GM23338 (cell line): Measurements from ENCODE around the gene XRCC5. TPM values are rescaled to one million over a fixed set of nuclear protein-coding genes. Genes with fewer than 3 reads are reported as not detected.

Experiments used
- ATAC-seq: fragments of 200-7000 bp; cut with Tn5 transposase; 3 replicates; pipeline ENCODE4 v1.9.1; 2020
- DNase-seq: peaks from one replicate; pipeline ENCODE4 v3.0.0-alpha.2; 2015; ENCODE audit warnings: low spot score
- H2AFZ ChIP-seq: fragments of 200-600 bp; sonication (generic); 2 replicates; pipeline ENCODE4 v1.8.0; 2016; ENCODE audit warnings: antibody characterized with exemption, mild to moderate bottlenecking, moderate library complexity
- H3F3A ChIP-seq: fragments of 200-600 bp; sonication (generic); replicated peaks from 2 replicates; pipeline ENCODE4 v1.8.0; 2017; ENCODE audit warnings: antibody characterized with exemption, mixed run types, low read depth
- H3K27ac ChIP-seq: fragments of 200-600 bp; sonication (generic); 2 replicates; pipeline ENCODE4 v1.6.1; 2016; ENCODE audit warnings: low read depth
- H3K27me3 ChIP-seq: fragments of 200-600 bp; sonication (generic); 2 replicates; pipeline ENCODE4 v1.8.0; 2016; ENCODE audit warnings: mild to moderate bottlenecking, mixed run types, moderate library complexity; ENCODE audit not compliant: insufficient read depth
- H3K36me3 ChIP-seq: fragments of 200-600 bp; sonication (generic); 2 replicates; pipeline ENCODE4 v1.8.0; 2016; ENCODE audit warnings: mild to moderate bottlenecking; ENCODE audit not compliant: insufficient read depth
- H3K4me1 ChIP-seq: fragments of 200-600 bp; sonication (generic); 2 replicates; pipeline ENCODE4 v1.8.0; 2016; ENCODE audit warnings: mild to moderate bottlenecking, moderate library complexity; ENCODE audit not compliant: insufficient read depth
- H3K4me2 ChIP-seq: fragments of 200-600 bp; sonication (generic); 2 replicates; pipeline ENCODE4 v1.7.1; 2017; ENCODE audit warnings: mixed run types
- H3K4me3 ChIP-seq: fragments of 200-600 bp; sonication (generic); 2 replicates; pipeline ENCODE4 v1.6.1; 2016; ENCODE audit warnings: mixed run types
- H3K79me2 ChIP-seq: fragments of 200-600 bp; sonication (generic); replicated peaks from 2 replicates; pipeline ENCODE4 v1.8.0; 2017; ENCODE audit warnings: mild to moderate bottlenecking; ENCODE audit not compliant: insufficient read depth
- H3K9me2 ChIP-seq: fragments of 200-600 bp; sonication (generic); 2 replicates; pipeline ENCODE4 v1.8.0; 2017; ENCODE audit not compliant: insufficient read depth
- H4K20me1 ChIP-seq: fragments of 200-600 bp; sonication (generic); replicated peaks from 2 replicates; pipeline ENCODE4 v1.8.0; 2017; ENCODE audit warnings: mild to moderate bottlenecking; ENCODE audit not compliant: insufficient read depth
- H3K27ac Mint-ChIP-seq: 2 replicates; pipeline ENCODE4 v1.8.0; 2020; ENCODE audit warnings: inconsistent platforms, mild to moderate bottlenecking, moderate library complexity, mixed read lengths
- H3K27me3 Mint-ChIP-seq: 3 replicates; pipeline ENCODE4 v1.8.0; 2022; ENCODE audit warnings: low read depth, mild to moderate bottlenecking, moderate library complexity, mixed read lengths, inconsistent platforms; ENCODE audit not compliant: insufficient read depth, poor library complexity
- H3K36me3 Mint-ChIP-seq: 3 replicates; pipeline ENCODE4 v1.8.0; 2021; ENCODE audit warnings: low read depth, mild to moderate bottlenecking, inconsistent platforms, moderate library complexity, mixed read lengths
- H3K4me1 Mint-ChIP-seq: 3 replicates; pipeline ENCODE4 v1.8.0; 2020; ENCODE audit warnings: mild to moderate bottlenecking, inconsistent platforms, mixed read lengths
- H3K4me3 Mint-ChIP-seq: 3 replicates; pipeline ENCODE4 v1.8.0; 2021; ENCODE audit warnings: moderate library complexity, mild to moderate bottlenecking, inconsistent platforms, mixed read lengths
- H3K9me3 Mint-ChIP-seq: 3 replicates; pipeline ENCODE4 v1.8.0; 2020; ENCODE audit warnings: moderate library complexity, mild to moderate bottlenecking, inconsistent platforms, mixed read lengths
- CREB1 ChIP-seq: fragments of 250-450 bp; sonication (Bioruptor Pico); IDR thresholded peaks from 2 replicates; pipeline ENCODE4 v1.5.0; 2020; ENCODE audit warnings: low read depth, mild to moderate bottlenecking, moderate library complexity
- EZH2 ChIP-seq: fragments of 200-600 bp; sonication (generic); IDR thresholded peaks from one replicate; pipeline ENCODE4 v1.8.0; 2017; ENCODE audit warnings: antibody characterized with exemption, mild to moderate bottlenecking, low read depth; ENCODE audit not compliant: unreplicated experiment
- EZH2phosphoT487 ChIP-seq: fragments of 200-600 bp; sonication (generic); IDR thresholded peaks from one replicate; pipeline ENCODE4 v1.8.1; 2018; ENCODE audit warnings: antibody characterized with exemption; ENCODE audit not compliant: unreplicated experiment
- NANOG ChIP-seq: IDR thresholded peaks from 2 replicates; pipeline ENCODE4 v1.6.1; 2016; ENCODE audit warnings: antibody characterized with exemption, borderline replicate concordance
- POLR2AphosphoS5 ChIP-seq: IDR thresholded peaks from 2 replicates; pipeline ENCODE4 v1.6.1; 2016; ENCODE audit warnings: antibody characterized with exemption, low read depth
- STAT1 ChIP-seq: IDR thresholded peaks from one replicate; pipeline ENCODE4 v1.6.1; 2016; ENCODE audit warnings: antibody characterized with exemption; ENCODE audit not compliant: unreplicated experiment
- ZNF114 ChIP-seq: fragments of 250-450 bp; sonication (Bioruptor Pico); IDR thresholded peaks from 2 replicates; pipeline ENCODE4 v1.5.0; 2020; ENCODE audit warnings: mild to moderate bottlenecking, moderate library complexity
- ZNF331 ChIP-seq: fragments of 250-450 bp; sonication (Bioruptor Pico); IDR thresholded peaks from 2 replicates; pipeline ENCODE4 v1.5.0; 2020; ENCODE audit warnings: low read depth, mild to moderate bottlenecking, moderate library complexity
- polyA plus RNA-seq: library from polyadenylated mRNA; unstranded; fragments of >200 nt; fragmentation: Nextera tagmentation; extraction: Ambion mirVana; gene quantifications from 2 replicates; pipeline ENCODE4 v1.2.1, GENCODE V29; 2016
- total RNA-seq: library from RNA; depleted of rRNA; stranded (reverse); fragments of >200 nt; shearing (Covaris generic); gene quantifications from 2 replicates; pipeline ENCODE4 v1.2.3, GENCODE V29; 2014
- TF ChIP-seq, protein P1 (sequence below): IDR thresholded peaks from one replicate; pipeline ENCODE4 v1.6.1; 2018; ENCODE audit warnings: antibody characterized with exemption; ENCODE audit not compliant: unreplicated experiment
- TF ChIP-seq, protein P2 (sequence below): fragments of 250-450 bp; sonication (Bioruptor Pico); IDR thresholded peaks from 2 replicates; pipeline ENCODE4 v1.5.0; 2020; ENCODE audit warnings: mild to moderate bottlenecking, moderate library complexity
- TF ChIP-seq, protein P3 (sequence below), 2 experiments: fragments of 200-600 bp in 1 of 2; sonication (generic) in 1 of 2; conservative IDR thresholded peaks; 2 replicates each; pipeline versions ENCODE4 v1.5.1 to v1.6.1; 2016 to 2017; ENCODE audit warnings: antibody characterized with exemption in 2 of 2, low read depth in 2 of 2, mild to moderate bottlenecking in 2 of 2, moderate library complexity in 1 of 2
- TF ChIP-seq, protein P4 (sequence below): IDR thresholded peaks from 2 replicates; pipeline ENCODE4 v1.6.1; 2016; ENCODE audit warnings: antibody characterized with exemption

XRCC5 gene
- total and polyA plus RNA-seq, 2 experiments from 2014 or later = 499 to 524 TPM

DNA sequence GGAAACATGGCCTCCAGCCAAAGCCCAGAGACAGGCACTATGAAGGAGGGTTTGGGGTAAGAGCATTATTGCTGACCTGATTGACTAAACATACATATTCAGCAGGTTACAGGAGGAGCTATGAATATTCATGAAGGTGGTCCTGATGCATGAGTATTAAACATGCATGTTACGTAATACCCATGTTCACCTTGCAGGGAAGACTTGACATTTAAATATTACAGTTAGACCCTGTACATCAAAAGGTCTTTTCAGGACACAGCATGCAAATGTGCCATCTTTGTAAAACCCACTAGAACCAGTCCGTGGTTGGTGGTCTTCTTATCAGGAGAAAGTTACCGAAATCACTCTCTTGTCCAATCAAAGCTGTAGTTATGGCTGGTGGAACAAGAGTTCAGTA lies 59.9 kb downstream of the XRCC5 start:
- DNase-seq (no peak), ATAC-seq (peak; percentile 29; the same call in 2 of the 3 replicates)
- peak overlapping the region; percentile 70; the same call in 1 of the 2 replicates for H3K27ac ChIP-seq
- no peaks in the 10 kb centered on the region for H3K27me3 Mint-ChIP-seq
- no peaks in the 10 kb centered on the region for H3K27me3 ChIP-seq
- no peak overlapping the region for H3K27ac Mint-ChIP-seq
- H3K9me3 Mint-ChIP-seq = no peaks in the 10 kb centered on the region
- H3K4me3 Mint-ChIP-seq = no peak overlapping the region
- TF ChIP-seq, protein P1, sequence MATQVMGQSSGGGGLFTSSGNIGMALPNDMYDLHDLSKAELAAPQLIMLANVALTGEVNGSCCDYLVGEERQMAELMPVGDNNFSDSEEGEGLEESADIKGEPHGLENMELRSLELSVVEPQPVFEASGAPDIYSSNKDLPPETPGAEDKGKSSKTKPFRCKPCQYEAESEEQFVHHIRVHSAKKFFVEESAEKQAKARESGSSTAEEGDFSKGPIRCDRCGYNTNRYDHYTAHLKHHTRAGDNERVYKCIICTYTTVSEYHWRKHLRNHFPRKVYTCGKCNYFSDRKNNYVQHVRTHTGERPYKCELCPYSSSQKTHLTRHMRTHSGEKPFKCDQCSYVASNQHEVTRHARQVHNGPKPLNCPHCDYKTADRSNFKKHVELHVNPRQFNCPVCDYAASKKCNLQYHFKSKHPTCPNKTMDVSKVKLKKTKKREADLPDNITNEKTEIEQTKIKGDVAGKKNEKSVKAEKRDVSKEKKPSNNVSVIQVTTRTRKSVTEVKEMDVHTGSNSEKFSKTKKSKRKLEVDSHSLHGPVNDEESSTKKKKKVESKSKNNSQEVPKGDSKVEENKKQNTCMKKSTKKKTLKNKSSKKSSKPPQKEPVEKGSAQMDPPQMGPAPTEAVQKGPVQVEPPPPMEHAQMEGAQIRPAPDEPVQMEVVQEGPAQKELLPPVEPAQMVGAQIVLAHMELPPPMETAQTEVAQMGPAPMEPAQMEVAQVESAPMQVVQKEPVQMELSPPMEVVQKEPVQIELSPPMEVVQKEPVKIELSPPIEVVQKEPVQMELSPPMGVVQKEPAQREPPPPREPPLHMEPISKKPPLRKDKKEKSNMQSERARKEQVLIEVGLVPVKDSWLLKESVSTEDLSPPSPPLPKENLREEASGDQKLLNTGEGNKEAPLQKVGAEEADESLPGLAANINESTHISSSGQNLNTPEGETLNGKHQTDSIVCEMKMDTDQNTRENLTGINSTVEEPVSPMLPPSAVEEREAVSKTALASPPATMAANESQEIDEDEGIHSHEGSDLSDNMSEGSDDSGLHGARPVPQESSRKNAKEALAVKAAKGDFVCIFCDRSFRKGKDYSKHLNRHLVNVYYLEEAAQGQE = no peak
- TF ChIP-seq, protein P2, sequence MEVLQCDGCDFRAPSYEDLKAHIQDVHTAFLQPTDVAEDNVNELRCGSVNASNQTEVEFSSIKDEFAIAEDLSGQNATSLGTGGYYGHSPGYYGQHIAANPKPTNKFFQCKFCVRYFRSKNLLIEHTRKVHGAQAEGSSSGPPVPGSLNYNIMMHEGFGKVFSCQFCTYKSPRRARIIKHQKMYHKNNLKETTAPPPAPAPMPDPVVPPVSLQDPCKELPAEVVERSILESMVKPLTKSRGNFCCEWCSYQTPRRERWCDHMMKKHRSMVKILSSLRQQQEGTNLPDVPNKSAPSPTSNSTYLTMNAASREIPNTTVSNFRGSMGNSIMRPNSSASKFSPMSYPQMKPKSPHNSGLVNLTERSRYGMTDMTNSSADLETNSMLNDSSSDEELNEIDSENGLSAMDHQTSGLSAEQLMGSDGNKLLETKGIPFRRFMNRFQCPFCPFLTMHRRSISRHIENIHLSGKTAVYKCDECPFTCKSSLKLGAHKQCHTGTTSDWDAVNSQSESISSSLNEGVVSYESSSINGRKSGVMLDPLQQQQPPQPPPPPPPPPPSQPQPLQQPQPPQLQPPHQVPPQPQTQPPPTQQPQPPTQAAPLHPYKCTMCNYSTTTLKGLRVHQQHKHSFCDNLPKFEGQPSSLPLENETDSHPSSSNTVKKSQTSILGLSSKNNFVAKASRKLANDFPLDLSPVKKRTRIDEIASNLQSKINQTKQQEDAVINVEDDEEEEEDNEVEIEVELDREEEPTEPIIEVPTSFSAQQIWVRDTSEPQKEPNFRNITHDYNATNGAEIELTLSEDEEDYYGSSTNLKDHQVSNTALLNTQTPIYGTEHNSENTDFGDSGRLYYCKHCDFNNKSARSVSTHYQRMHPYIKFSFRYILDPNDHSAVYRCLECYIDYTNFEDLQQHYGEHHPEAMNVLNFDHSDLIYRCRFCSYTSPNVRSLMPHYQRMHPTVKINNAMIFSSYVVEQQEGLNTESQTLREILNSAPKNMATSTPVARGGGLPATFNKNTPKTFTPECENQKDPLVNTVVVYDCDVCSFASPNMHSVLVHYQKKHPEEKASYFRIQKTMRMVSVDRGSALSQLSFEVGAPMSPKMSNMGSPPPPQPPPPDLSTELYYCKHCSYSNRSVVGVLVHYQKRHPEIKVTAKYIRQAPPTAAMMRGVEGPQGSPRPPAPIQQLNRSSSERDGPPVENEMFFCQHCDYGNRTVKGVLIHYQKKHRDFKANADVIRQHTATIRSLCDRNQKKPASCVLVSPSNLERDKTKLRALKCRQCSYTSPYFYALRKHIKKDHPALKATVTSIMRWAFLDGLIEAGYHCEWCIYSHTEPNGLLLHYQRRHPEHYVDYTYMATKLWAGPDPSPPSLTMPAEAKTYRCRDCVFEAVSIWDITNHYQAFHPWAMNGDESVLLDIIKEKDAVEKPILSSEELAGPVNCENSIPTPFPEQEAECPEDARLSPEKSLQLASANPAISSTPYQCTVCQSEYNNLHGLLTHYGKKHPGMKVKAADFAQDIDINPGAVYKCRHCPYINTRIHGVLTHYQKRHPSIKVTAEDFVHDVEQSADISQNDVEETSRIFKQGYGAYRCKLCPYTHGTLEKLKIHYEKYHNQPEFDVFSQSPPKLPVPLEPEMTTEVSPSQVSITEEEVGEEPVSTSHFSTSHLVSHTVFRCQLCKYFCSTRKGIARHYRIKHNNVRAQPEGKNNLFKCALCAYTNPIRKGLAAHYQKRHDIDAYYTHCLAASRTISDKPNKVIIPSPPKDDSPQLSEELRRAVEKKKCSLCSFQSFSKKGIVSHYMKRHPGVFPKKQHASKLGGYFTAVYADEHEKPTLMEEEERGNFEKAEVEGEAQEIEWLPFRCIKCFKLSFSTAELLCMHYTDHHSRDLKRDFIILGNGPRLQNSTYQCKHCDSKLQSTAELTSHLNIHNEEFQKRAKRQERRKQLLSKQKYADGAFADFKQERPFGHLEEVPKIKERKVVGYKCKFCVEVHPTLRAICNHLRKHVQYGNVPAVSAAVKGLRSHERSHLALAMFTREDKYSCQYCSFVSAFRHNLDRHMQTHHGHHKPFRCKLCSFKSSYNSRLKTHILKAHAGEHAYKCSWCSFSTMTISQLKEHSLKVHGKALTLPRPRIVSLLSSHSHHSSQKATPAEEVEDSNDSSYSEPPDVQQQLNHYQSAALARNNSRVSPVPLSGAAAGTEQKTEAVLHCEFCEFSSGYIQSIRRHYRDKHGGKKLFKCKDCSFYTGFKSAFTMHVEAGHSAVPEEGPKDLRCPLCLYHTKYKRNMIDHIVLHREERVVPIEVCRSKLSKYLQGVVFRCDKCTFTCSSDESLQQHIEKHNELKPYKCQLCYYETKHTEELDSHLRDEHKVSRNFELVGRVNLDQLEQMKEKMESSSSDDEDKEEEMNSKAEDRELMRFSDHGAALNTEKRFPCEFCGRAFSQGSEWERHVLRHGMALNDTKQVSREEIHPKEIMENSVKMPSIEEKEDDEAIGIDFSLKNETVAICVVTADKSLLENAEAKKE (CRISPR knock-in tag) = no peak
- TF ChIP-seq POLR2AphosphoS5 (no peak), EZH2 (no peak), ZNF114 (no peak), EZH2phosphoT487 (no peak), CREB1 (CRISPR knock-in tag) (no peak), ZNF331 (CRISPR knock-in tag) (no peak), NANOG (no peak), STAT1 (no peak)
- TF ChIP-seq, protein P3, sequence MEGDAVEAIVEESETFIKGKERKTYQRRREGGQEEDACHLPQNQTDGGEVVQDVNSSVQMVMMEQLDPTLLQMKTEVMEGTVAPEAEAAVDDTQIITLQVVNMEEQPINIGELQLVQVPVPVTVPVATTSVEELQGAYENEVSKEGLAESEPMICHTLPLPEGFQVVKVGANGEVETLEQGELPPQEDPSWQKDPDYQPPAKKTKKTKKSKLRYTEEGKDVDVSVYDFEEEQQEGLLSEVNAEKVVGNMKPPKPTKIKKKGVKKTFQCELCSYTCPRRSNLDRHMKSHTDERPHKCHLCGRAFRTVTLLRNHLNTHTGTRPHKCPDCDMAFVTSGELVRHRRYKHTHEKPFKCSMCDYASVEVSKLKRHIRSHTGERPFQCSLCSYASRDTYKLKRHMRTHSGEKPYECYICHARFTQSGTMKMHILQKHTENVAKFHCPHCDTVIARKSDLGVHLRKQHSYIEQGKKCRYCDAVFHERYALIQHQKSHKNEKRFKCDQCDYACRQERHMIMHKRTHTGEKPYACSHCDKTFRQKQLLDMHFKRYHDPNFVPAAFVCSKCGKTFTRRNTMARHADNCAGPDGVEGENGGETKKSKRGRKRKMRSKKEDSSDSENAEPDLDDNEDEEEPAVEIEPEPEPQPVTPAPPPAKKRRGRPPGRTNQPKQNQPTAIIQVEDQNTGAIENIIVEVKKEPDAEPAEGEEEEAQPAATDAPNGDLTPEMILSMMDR (conservative IDR thresholded peaks at IDR 0.05; ENCODE audit: low read depth in 2 of 2) = no peak
- TF ChIP-seq, protein P4, sequence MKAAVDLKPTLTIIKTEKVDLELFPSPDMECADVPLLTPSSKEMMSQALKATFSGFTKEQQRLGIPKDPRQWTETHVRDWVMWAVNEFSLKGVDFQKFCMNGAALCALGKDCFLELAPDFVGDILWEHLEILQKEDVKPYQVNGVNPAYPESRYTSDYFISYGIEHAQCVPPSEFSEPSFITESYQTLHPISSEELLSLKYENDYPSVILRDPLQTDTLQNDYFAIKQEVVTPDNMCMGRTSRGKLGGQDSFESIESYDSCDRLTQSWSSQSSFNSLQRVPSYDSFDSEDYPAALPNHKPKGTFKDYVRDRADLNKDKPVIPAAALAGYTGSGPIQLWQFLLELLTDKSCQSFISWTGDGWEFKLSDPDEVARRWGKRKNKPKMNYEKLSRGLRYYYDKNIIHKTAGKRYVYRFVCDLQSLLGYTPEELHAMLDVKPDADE = no peak
- no peak overlapping the region for H2AFZ ChIP-seq
- no peaks in the 10 kb centered on the region for H3K4me1 ChIP-seq
- H3K36me3 ChIP-seq = peaks cover 32% of the 10 kb centered on the region; the same call in 1 of the 2 replicates
- H4K20me1 ChIP-seq = peaks cover 35% of the 10 kb centered on the region
- no peak overlapping the region for H3K4me2 ChIP-seq
- no peaks in the 10 kb centered on the region for H3K9me2 ChIP-seq
- peaks cover 9% of the 10 kb centered on the region; the same call in 1 of the 2 replicates for H3F3A ChIP-seq
- peaks cover 94% of the 10 kb centered on the region for H3K79me2 ChIP-seq
- H3K4me3 ChIP-seq = no peak overlapping the region
- peaks cover 2% of the 10 kb centered on the region; the same call in 1 of the 3 replicates for H3K4me1 Mint-ChIP-seq
- H3K36me3 Mint-ChIP-seq = peaks cover 90% of the 10 kb centered on the region
